MM.1S (cell line): ENCODE results near the gene IFT27.

Source experiments
- DNase-seq: peaks from one replicate; pipeline ENCODE4 v3.0.0-alpha.2; 2015
- H2AFZ ChIP-seq: fragments of 300-600 bp; sonication (generic); 2 replicates; pipeline ENCODE4 v1.6.0; 2016; ENCODE audit warnings: antibody characterized with exemption, low read length
- H3F3A ChIP-seq: fragments of 300-600 bp; sonication (generic); 2 replicates; pipeline ENCODE4 v1.6.1; 2016; ENCODE audit warnings: mild to moderate bottlenecking, antibody characterized with exemption, low read length, moderate library complexity, mixed read lengths; ENCODE audit not compliant: insufficient read depth
- H3K27ac ChIP-seq: fragments of 300-600 bp; sonication (generic); 2 replicates; pipeline ENCODE4 v1.5.1; 2016; ENCODE audit warnings: mild to moderate bottlenecking, low read length
- H3K27me3 ChIP-seq: fragments of 300-600 bp; sonication (generic); replicated peaks from 2 replicates; pipeline ENCODE4 v1.6.0; 2016; ENCODE audit warnings: low read length; ENCODE audit not compliant: insufficient read depth
- H3K36me3 ChIP-seq: fragments of 300-600 bp; sonication (generic); replicated peaks from 2 replicates; pipeline ENCODE4 v1.6.1; 2016; ENCODE audit warnings: mild to moderate bottlenecking, low read length, mixed read lengths; ENCODE audit not compliant: insufficient read depth
- H3K4me1 ChIP-seq: fragments of 300-600 bp; sonication (generic); 2 replicates; pipeline ENCODE4 v1.6.1; 2016; ENCODE audit warnings: low read length, mixed read lengths
- H3K4me2 ChIP-seq: fragments of 300-600 bp; sonication (generic); 2 replicates; pipeline ENCODE4 v1.6.0; 2016; ENCODE audit warnings: low read depth, low read length
- H3K4me3 ChIP-seq: fragments of 300-600 bp; sonication (generic); 2 replicates; pipeline ENCODE4 v1.5.1; 2016; ENCODE audit warnings: low read length, mixed read lengths
- H3K79me2 ChIP-seq: fragments of 300-600 bp; sonication (generic); 2 replicates; pipeline ENCODE4 v1.6.1; 2016; ENCODE audit warnings: mixed run types, low read length, mixed read lengths
- H3K9ac ChIP-seq: fragments of 300-600 bp; sonication (generic); 2 replicates; pipeline ENCODE4 v1.6.1; 2016; ENCODE audit warnings: low read length, mixed read lengths
- H3K9me2 ChIP-seq: fragments of 300-600 bp; sonication (generic); replicated peaks from 2 replicates; pipeline ENCODE4 v1.6.1; 2016; ENCODE audit warnings: mild to moderate bottlenecking, low read length, mixed read lengths; ENCODE audit not compliant: insufficient read depth
- H3K9me3 ChIP-seq: fragments of 300-600 bp; sonication (generic); replicated peaks from 2 replicates; pipeline ENCODE4 v1.6.1; 2016; ENCODE audit warnings: mild to moderate bottlenecking, low read length, mixed read lengths; ENCODE audit not compliant: insufficient read depth
- H4K20me1 ChIP-seq: fragments of 300-600 bp; sonication (generic); 2 replicates; pipeline ENCODE4 v1.6.1; 2016; ENCODE audit warnings: mild to moderate bottlenecking, low read length, moderate library complexity, mixed read lengths; ENCODE audit not compliant: insufficient read depth
- CTCF ChIP-seq: fragments of 300-600 bp; sonication (generic); IDR thresholded peaks from 2 replicates; pipeline ENCODE4 v1.5.1; 2016; ENCODE audit warnings: antibody characterized with exemption, low read length, mixed read lengths
- EZH2 ChIP-seq: fragments of 300-600 bp; sonication (generic); optimal IDR thresholded peaks from 2 replicates; pipeline ENCODE3; 2017; ENCODE audit warnings: low read depth, mild to moderate bottlenecking, antibody characterized with exemption, low read length, mixed read lengths
- EZH2phosphoT487 ChIP-seq: fragments of 300-600 bp; sonication (generic); IDR thresholded peaks from 2 replicates; pipeline ENCODE4 v1.6.1; 2018; ENCODE audit warnings: antibody characterized with exemption, low read length

Gene IFT27

GRCh38 chr22:36797911-36798673 is 22.2 kb upstream of the IFT27 start:
- H3K4me2 ChIP-seq: no peak overlapping the region
- H3K9ac ChIP-seq: no peak overlapping the region
- no peak overlapping the region for H3K4me3 ChIP-seq
- no peaks in the 10 kb centered on the region for H3F3A ChIP-seq
- H4K20me1 ChIP-seq: no peaks in the 10 kb centered on the region
- no peaks in the 10 kb centered on the region for H3K79me2 ChIP-seq
- no peaks in the 10 kb centered on the region for H3K9me2 ChIP-seq
- TF ChIP-seq CTCF (no peak), EZH2phosphoT487 (no peak), EZH2 (no peak)
- H3K4me1 ChIP-seq: no peaks in the 10 kb centered on the region
- H2AFZ ChIP-seq: no peak overlapping the region
- H3K9me3 ChIP-seq: no peaks in the 10 kb centered on the region
- no peaks in the 10 kb centered on the region for H3K36me3 ChIP-seq
- peaks cover 44% of the 10 kb centered on the region for H3K27me3 ChIP-seq
- DNase-seq: no peak
- no peak overlapping the region for H3K27ac ChIP-seq

DNA sequence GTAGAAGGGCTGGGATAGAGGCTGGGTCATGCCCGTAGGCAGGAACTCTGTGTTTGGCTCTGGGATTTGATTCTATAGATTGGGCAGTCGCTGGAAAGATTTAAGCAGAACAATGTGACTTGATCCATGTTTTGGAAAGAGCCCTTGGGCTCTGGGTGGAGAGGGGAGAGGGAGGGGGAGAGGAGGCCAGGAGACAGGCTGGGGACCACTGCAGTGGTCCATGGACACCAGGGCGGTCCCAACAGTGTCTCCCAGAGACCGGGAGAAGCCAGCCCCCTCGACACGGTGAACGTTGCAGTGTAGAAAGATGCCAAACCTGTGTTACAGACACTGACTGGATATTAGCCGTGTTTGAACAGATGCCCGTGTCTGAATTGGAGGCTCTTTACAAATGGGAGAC is 21.5 kb upstream of the IFT27 start:
- H3K9me2 ChIP-seq: no peaks in the 10 kb centered on the region
- no peaks in the 10 kb centered on the region for H3K4me1 ChIP-seq
- no peaks in the 10 kb centered on the region for H3K9me3 ChIP-seq
- no peak overlapping the region for H3K27ac ChIP-seq
- DNase-seq: no peak
- H3K4me3 ChIP-seq: no peak overlapping the region
- TF ChIP-seq EZH2 (no peak), EZH2phosphoT487 (no peak), CTCF (no peak)
- H3K79me2 ChIP-seq: no peaks in the 10 kb centered on the region
- no peak overlapping the region for H3K9ac ChIP-seq
- no peaks in the 10 kb centered on the region for H4K20me1 ChIP-seq
- peaks cover 39% of the 10 kb centered on the region for H3K27me3 ChIP-seq
- H3K36me3 ChIP-seq: no peaks in the 10 kb centered on the region
- no peak overlapping the region for H3K4me2 ChIP-seq
- H3F3A ChIP-seq: no peaks in the 10 kb centered on the region
- H2AFZ ChIP-seq: no peak overlapping the region

GRCh38 chr22:36796552-36797175 is 20.7 kb upstream of the IFT27 start:
- no peak for DNase-seq
- no peak overlapping the region for H3K4me3 ChIP-seq

More at GRCh38 chr22:36796552-36797175, 20.7 kb upstream of the IFT27 start:
- Histone ChIP-seq H3K79me2 (no peaks in the 10 kb centered on the region), H3K27me3 (peaks cover 42% of the 10 kb centered on the region), H3K9me3 (no peaks in the 10 kb centered on the region), H3K9me2 (no peaks in the 10 kb centered on the region), H3K4me1 (no peaks in the 10 kb centered on the region), H3K36me3 (no peaks in the 10 kb centered on the region), H3F3A (no peaks in the 10 kb centered on the region), H2AFZ (no peak overlapping the region), H4K20me1 (no peaks in the 10 kb centered on the region), H3K9ac (no peak overlapping the region), H3K27ac (no peak overlapping the region), H3K4me2 (no peak overlapping the region)
- TF ChIP-seq CTCF: no peak
- no peak for TF ChIP-seq EZH2
- no peak for TF ChIP-seq EZH2phosphoT487
